ENCODE results near the gene CYBC1. TPM values are rescaled to one million over a fixed set of nuclear protein-coding genes. Genes with fewer than 3 reads are reported as not detected.
"Not testable (repeated sequence)": the region's sequence is repeated elsewhere in the genome, so short reads cannot be mapped to it uniquely, and the experiment has no call there.

The CYBC1 gene
- total and polyA plus RNA-seq, 4 experiments from 2014 or later: 166 to 249 (median 237) TPM

- Histone ChIP-seq H3K27me3 (ENCODE audit: insufficient read depth, low read length) (no peaks in the 10 kb centered on the region), H3K36me3 (ENCODE audit: insufficient read depth, low read length) (peaks cover 15% of the 10 kb centered on the region), H3K27ac (ENCODE audit: low read depth, low read length) (peak overlapping the region; percentile 94), H3K4me3 (ENCODE audit: low read length in 2 of 2) (peak overlapping the region in 1 of 2 donors; percentile 59), H3K4me1 (ENCODE audit: insufficient read depth, low read length) (peaks cover 31% of the 10 kb centered on the region), H3K9me3 (ENCODE audit: control insufficient read depth in 1 of 2, low read length in 2 of 2) (no peaks in the 10 kb centered on the region)
- Mint-ChIP-seq H3K4me1 (peaks cover 19 to 36% (median 26%) of the 10 kb centered on the region in 4 donors), H3K36me3 (peaks cover 14 to 24% of the 10 kb centered on the region in 2 donors), H3K27ac (peak overlapping the region; percentile 94 to 100 (median 97)), H3K9me3 (no peaks in the 10 kb centered on the region), H3K4me3 (peak overlapping the region; percentile 81 to 96 (median 87)), H3K27me3 (no peaks in the 10 kb centered on the region)
- ChIA-PET CTCF (ENCODE audit: partially characterized antibody) (no interaction called here), POLR2A (ENCODE audit: partially characterized antibody) (interaction anchor here (0.8 to 2.5 kb wide), 13 partner anchors 9 to 165 kb away, joined by 3 to 50 read pairs (median 6); partner anchors contain the start of genes FOXK2 and OGFOD3)
- intact Hi-C loops (cut with micrococcal nuclease): loop anchor here (1.0 kb wide), 4 partner anchors 8 to 61 kb away; partner anchors contain the start of genes CYBC1, FOXK2, HEXD and OGFOD3
- DNase-seq: no peak
Observed at GRCh38 chr17:82457929-82458178, 7.3 kb upstream of the CYBC1 start.

- ChIA-PET POLR2A (ENCODE audit: partially characterized antibody) (interaction anchor here (1.1 to 2.5 kb wide), 12 partner anchors 8 to 164 kb away, joined by 3 to 50 read pairs (median 6); partner anchors contain the start of genes FOXK2 and OGFOD3), CTCF (ENCODE audit: partially characterized antibody) (interaction anchor here (0.8 kb wide), 2 partner anchors 38 to 40 kb away, joined by 3 to 4 read pairs; no protein-coding TSS in a partner anchor)
- intact Hi-C loops (cut with micrococcal nuclease): no loop called here
- DNase-seq: no peak
- H3K27me3 Mint-ChIP-seq: no peaks in the 10 kb centered on the region
- peaks cover 17 to 35% (median 26%) of the 10 kb centered on the region in 4 donors for H3K4me1 Mint-ChIP-seq
- Histone ChIP-seq H3K27ac (ENCODE audit: low read depth, low read length) (peak overlapping the region; percentile 94), H3K36me3 (ENCODE audit: insufficient read depth, low read length) (peaks cover 9% of the 10 kb centered on the region), H3K27me3 (ENCODE audit: insufficient read depth, low read length) (no peaks in the 10 kb centered on the region), H3K4me1 (ENCODE audit: insufficient read depth, low read length) (peaks cover 25% of the 10 kb centered on the region), H3K4me3 (ENCODE audit: low read length in 2 of 2) (peak overlapping the region in 1 of 2 donors; percentile 59), H3K9me3 (ENCODE audit: control insufficient read depth in 1 of 2, low read length in 2 of 2) (no peaks in the 10 kb centered on the region)
- peak overlapping the region; percentile 81 to 96 (median 87) for H3K4me3 Mint-ChIP-seq
- H3K9me3 Mint-ChIP-seq: no peaks in the 10 kb centered on the region
- peaks cover 10 to 19% of the 10 kb centered on the region in 2 donors for H3K36me3 Mint-ChIP-seq
- H3K27ac Mint-ChIP-seq: peak overlapping the region; percentile 94 to 100 (median 97)
Observed at GRCh38 chr17:82457073-82457928, 6.7 kb upstream of the CYBC1 start.

- H3K27ac Mint-ChIP-seq; H3K27me3 ChIP-seq (ENCODE audit: insufficient read depth, low read length); CTCF ChIA-PET (ENCODE audit: partially characterized antibody); H3K27ac ChIP-seq (ENCODE audit: low read depth, low read length); H3K36me3 ChIP-seq (ENCODE audit: insufficient read depth, low read length); POLR2A ChIA-PET (ENCODE audit: partially characterized antibody); H3K27me3 Mint-ChIP-seq; H3K4me3 ChIP-seq (ENCODE audit: low read length in 2 of 2); H3K4me3 Mint-ChIP-seq; H3K9me3 Mint-ChIP-seq; H3K9me3 ChIP-seq (ENCODE audit: control insufficient read depth in 1 of 2, low read length in 2 of 2); DNase-seq: not testable (repeated sequence)
- peaks cover 37% of the 10 kb centered on the region for H3K4me1 ChIP-seq (ENCODE audit: insufficient read depth, low read length)
- Mint-ChIP-seq H3K4me1 (peaks cover 27 to 46% (median 37%) of the 10 kb centered on the region in 4 donors), H3K36me3 (peaks cover 0 to 17% of the 10 kb centered on the region in 2 donors)
- intact Hi-C loops (cut with micrococcal nuclease): loop anchor here (5.0 kb wide), 1 partner anchor 299 kb away; the partner anchor contains the start of gene TBCD
Observed at GRCh38 chr17:82453706-82454105, 3.2 kb upstream of the CYBC1 start.

GRCh38 chr17:82453151-82453550 lies 2.6 kb upstream of the CYBC1 start:
- H3K36me3 Mint-ChIP-seq: peaks cover 0 to 17% of the 10 kb centered on the region in 2 donors
- H3K9me3 Mint-ChIP-seq; DNase-seq; H3K36me3 ChIP-seq (ENCODE audit: insufficient read depth, low read length); H3K4me3 Mint-ChIP-seq; CTCF ChIA-PET (ENCODE audit: partially characterized antibody); H3K4me3 ChIP-seq (ENCODE audit: low read length in 2 of 2); H3K27me3 Mint-ChIP-seq; H3K9me3 ChIP-seq (ENCODE audit: control insufficient read depth in 1 of 2, low read length in 2 of 2); H3K27me3 ChIP-seq (ENCODE audit: insufficient read depth, low read length); H3K27ac ChIP-seq (ENCODE audit: low read depth, low read length): not testable (repeated sequence)
- H3K4me1 Mint-ChIP-seq: peaks cover 27 to 47% (median 37%) of the 10 kb centered on the region in 4 donors
- intact Hi-C loops (cut with micrococcal nuclease): loop anchor here (5.0 kb wide), 1 partner anchor 299 kb away; the partner anchor contains the start of gene TBCD
- POLR2A ChIA-PET (ENCODE audit: partially characterized antibody): interaction anchor here (1.5 kb wide), 1 partner anchor 66 kb away, joined by 6 read pairs; the partner anchor contains the start of gene FOXK2
- peak overlapping the region in 1 of 7 donors; percentile 8 for H3K27ac Mint-ChIP-seq
- H3K4me1 ChIP-seq (ENCODE audit: insufficient read depth, low read length): peaks cover 40% of the 10 kb centered on the region

- Histone ChIP-seq H3K9me3 (ENCODE audit: control insufficient read depth in 1 of 2, low read length in 2 of 2) (no peaks in the 10 kb centered on the region), H3K4me3 (ENCODE audit: low read length in 2 of 2) (no peak overlapping the region), H3K27ac (ENCODE audit: low read depth, low read length) (peak overlapping the region; percentile 86), H3K36me3 (ENCODE audit: insufficient read depth, low read length) (peaks cover 6% of the 10 kb centered on the region), H3K27me3 (ENCODE audit: insufficient read depth, low read length) (no peaks in the 10 kb centered on the region), H3K4me1 (ENCODE audit: insufficient read depth, low read length) (peaks cover 40% of the 10 kb centered on the region)
- intact Hi-C loops (cut with micrococcal nuclease): loop anchor here (5.0 kb wide), 1 partner anchor 300 kb away; the partner anchor contains the start of gene TBCD
- H3K36me3 Mint-ChIP-seq: peaks cover 0 to 17% of the 10 kb centered on the region in 2 donors
- no peaks in the 10 kb centered on the region for H3K27me3 Mint-ChIP-seq
- peak overlapping the region in 7 of 8 donors; percentile 1 to 60 (median 46) for H3K4me3 Mint-ChIP-seq
- ChIA-PET CTCF (ENCODE audit: partially characterized antibody) (no interaction called here), POLR2A (ENCODE audit: partially characterized antibody) (interaction anchor here (1.5 to 2.0 kb wide), 2 partner anchors 44 to 67 kb away, joined by 6 to 12 read pairs; partner anchors contain the start of gene FOXK2)
- no peaks in the 10 kb centered on the region for H3K9me3 Mint-ChIP-seq
- no peak for DNase-seq
- H3K4me1 Mint-ChIP-seq: peaks cover 25 to 41% (median 32%) of the 10 kb centered on the region in 4 donors
- peak overlapping the region in 6 of 7 donors; percentile 55 to 97 (median 88) for H3K27ac Mint-ChIP-seq
Observed at GRCh38 chr17:82452162-82452561, 1.6 kb upstream of the CYBC1 start.

- Mint-ChIP-seq H3K27ac (peak overlapping the region; percentile 85 to 99 (median 96)), H3K36me3 (peaks cover 0 to 17% of the 10 kb centered on the region in 2 donors), H3K4me1 (peaks cover 22 to 48% (median 30%) of the 10 kb centered on the region in 4 donors), H3K27me3 (no peaks in the 10 kb centered on the region), H3K9me3 (no peaks in the 10 kb centered on the region), H3K4me3 (peak overlapping the region; percentile 86 to 98 (median 94))
- intact Hi-C loops (cut with micrococcal nuclease): loop anchor here (1.0 to 5.0 kb wide), 4 partner anchors 8 to 302 kb away; partner anchors contain the start of genes HEXD, NARF, OGFOD3 and TBCD
- ChIA-PET POLR2A (ENCODE audit: partially characterized antibody) (interaction anchor here (0.6 to 3.3 kb wide), 11 partner anchors 8 to 766 kb away, joined by 3 to 50 read pairs (median 4); partner anchors contain the start of genes ARL16, FOXK2, HGS and NARF), CTCF (ENCODE audit: partially characterized antibody) (interaction anchor here (0.6 to 0.7 kb wide), 2 partner anchors 31 to 32 kb away, joined by 3 read pairs; no protein-coding TSS in a partner anchor)
- peak in 3 of 5 donors; percentile 21 to 64 (median 43) for DNase-seq
- Histone ChIP-seq H3K27me3 (ENCODE audit: insufficient read depth, low read length) (no peaks in the 10 kb centered on the region), H3K4me3 (ENCODE audit: low read length in 2 of 2) (peak overlapping the region; percentile 86 to 95), H3K36me3 (ENCODE audit: insufficient read depth, low read length) (peaks cover 15% of the 10 kb centered on the region), H3K4me1 (ENCODE audit: insufficient read depth, low read length) (peaks cover 47% of the 10 kb centered on the region), H3K9me3 (ENCODE audit: control insufficient read depth in 1 of 2, low read length in 2 of 2) (no peaks in the 10 kb centered on the region), H3K27ac (ENCODE audit: low read depth, low read length) (peak overlapping the region; percentile 86)
Observed at GRCh38 chr17:82449883-82450356, 632 bp downstream of the CYBC1 start.
